GM19372 (cell line): ENCODE measurements around the gene UFSP2.

Experiments
- ATAC-seq: cut with Tn5 transposase; IDR thresholded peaks from one replicate; pipeline ENCODE4 v1.9.1; 2021; ENCODE audit warnings: mild to moderate bottlenecking, low read depth, moderate library complexity; ENCODE audit not compliant: unreplicated experiment

The UFSP2 gene

GRCh38 chr4:185357733-185358440, 67.9 kb downstream of the UFSP2 start:
- ATAC-seq = no peak

DNA sequence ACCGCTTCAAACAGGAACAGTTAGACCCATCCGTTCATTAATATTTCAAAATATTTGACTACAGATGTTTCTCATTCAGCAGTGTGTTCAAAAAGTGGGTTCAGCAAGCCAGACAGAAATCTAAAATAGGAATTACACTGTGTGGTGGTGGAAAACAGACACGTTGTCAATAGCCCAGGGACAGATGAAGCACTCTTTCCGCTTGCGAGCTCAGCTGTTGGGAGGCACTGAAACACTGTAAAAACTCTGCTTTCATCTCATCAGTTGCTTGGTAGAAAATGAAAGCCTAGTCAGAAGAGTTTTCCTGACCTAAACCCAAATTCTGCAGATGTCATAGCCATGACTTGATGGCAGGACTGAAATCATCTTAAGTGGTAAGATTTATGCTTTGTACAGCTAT, 68.6 kb downstream of the UFSP2 start:
- ATAC-seq = no peak

GRCh38 chr4:185352741-185353140, 73.0 kb downstream of the UFSP2 start:
- ATAC-seq = no peak

DNA sequence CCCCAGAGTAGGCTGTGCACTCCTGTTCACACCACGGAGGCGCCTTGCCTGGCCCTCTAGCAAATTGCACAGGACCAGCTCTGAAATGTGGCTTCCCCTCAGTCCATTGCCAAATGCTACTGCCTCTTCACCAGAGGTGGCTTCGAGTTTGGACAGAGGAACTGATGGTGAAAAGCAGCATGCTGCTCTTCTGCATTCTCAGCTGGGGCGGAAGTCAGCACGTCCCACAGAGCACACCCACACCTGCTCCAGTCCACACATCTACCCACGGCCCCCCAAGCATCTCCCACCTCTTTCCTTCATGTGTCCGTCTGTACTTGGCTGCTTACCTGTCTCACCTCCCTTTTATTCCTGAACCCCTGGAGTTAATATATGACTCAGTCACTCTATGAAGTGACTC, 73.6 kb downstream of the UFSP2 start:
- no peak for ATAC-seq

- no peak for ATAC-seq
Observed at GRCh38 chr4:185351691-185352090, 74.1 kb downstream of the UFSP2 start.
